Lower leg skin (tissue), 3 donors: Measurements from ENCODE around the gene MIER2.

Experiments
- POLR2A ChIP-seq, 2 donors: fragments of 450-650 bp; IDR thresholded peaks; one replicate each; pipeline ENCODE4 v1.6.1; 2016 to 2017; ENCODE audit warnings: antibody characterized with exemption in 2 of 2, mild to moderate bottlenecking in 1 of 2, moderate library complexity in 1 of 2
- TF ChIP-seq, protein P1 (sequence below), 3 donors: fragments of 450-650 bp; IDR thresholded peaks; one replicate each; pipeline ENCODE4 v1.5.1; 2016; ENCODE audit warnings: antibody characterized with exemption in 3 of 3, mild to moderate bottlenecking in 3 of 3, moderate library complexity in 2 of 3

DNA sequence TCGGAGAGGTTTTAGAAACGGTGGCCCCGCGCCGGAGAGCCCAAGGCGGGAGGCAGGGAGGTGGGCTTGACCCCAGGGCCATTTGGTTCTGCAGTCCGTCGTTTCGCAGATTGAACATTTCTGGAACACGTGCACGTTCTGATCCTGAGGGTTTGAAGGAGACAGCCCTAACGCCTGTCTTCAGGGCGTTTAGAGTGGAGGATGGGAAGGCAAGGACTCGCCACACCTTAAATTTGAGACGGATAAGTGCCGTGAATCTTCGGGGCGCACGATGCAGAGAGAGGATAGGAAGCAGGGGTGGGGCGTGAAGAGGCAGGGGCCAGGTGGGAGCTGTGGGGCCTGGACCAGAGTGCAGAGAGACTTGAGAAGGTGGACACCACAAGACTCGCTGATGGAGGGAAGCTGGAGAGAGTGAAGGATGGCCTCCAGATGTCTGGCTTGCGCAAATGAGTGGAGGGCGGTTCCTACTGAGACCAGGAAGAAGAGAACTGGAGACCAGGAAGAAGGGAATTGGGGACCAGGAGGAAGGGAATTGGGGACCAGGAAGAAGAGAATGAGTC is 804 bp upstream of the MIER2 start:
- TF ChIP-seq POLR2A (IDR thresholded peaks at IDR 0.05) = no peak
- TF ChIP-seq, protein P1, sequence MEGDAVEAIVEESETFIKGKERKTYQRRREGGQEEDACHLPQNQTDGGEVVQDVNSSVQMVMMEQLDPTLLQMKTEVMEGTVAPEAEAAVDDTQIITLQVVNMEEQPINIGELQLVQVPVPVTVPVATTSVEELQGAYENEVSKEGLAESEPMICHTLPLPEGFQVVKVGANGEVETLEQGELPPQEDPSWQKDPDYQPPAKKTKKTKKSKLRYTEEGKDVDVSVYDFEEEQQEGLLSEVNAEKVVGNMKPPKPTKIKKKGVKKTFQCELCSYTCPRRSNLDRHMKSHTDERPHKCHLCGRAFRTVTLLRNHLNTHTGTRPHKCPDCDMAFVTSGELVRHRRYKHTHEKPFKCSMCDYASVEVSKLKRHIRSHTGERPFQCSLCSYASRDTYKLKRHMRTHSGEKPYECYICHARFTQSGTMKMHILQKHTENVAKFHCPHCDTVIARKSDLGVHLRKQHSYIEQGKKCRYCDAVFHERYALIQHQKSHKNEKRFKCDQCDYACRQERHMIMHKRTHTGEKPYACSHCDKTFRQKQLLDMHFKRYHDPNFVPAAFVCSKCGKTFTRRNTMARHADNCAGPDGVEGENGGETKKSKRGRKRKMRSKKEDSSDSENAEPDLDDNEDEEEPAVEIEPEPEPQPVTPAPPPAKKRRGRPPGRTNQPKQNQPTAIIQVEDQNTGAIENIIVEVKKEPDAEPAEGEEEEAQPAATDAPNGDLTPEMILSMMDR (IDR thresholded peaks at IDR 0.05) = no peak
